ENCODE measurements around the gene SLC41A1.

The SLC41A1 gene

DNA sequence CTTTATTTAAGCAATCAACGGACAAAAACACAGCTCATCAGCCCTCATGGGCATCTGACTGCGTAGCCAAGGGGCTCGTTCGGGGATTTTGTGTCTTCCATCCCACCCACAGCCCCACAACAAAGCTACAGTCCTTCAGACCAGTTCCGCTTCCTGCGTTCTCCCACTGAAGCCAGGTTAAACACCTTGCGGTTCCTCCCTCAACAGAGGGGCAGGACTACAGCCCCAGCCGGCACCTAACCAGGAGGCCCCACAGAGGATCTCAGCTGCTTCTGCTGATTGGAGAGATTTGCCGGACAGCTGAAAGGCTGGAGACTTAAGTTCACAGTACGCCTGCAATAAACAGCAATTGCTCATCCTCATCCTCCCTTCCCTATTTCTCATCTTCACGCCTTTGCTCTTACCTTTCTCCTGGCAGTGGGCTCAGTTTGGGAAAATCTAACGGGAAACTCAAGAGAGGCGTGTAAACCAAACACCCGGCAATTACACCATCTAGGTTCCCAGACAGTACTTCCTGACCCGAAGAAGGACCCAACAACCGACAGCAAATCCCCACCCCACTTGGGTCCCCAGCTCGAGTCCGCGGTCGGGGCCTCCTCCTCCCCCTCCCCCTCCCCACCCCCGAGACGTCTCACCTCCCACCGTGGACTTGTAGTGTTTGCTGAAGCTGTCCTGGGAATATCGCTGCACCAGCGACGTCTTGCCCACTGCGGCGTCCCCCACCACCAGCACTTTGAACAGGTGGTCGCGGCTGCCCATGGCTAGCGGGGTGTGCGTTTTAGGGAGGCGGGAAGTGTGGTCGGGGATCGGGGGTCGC, 38.6 kb downstream of the SLC41A1 start:
- H3K36me3 Mint-ChIP-seq (ENCODE audit: low read depth): no peaks in the 10 kb centered on the region
- H3K4me3 Mint-ChIP-seq: peak overlapping the region; percentile 86 to 92 (median 89)
- TF ChIP-seq, protein P1, sequence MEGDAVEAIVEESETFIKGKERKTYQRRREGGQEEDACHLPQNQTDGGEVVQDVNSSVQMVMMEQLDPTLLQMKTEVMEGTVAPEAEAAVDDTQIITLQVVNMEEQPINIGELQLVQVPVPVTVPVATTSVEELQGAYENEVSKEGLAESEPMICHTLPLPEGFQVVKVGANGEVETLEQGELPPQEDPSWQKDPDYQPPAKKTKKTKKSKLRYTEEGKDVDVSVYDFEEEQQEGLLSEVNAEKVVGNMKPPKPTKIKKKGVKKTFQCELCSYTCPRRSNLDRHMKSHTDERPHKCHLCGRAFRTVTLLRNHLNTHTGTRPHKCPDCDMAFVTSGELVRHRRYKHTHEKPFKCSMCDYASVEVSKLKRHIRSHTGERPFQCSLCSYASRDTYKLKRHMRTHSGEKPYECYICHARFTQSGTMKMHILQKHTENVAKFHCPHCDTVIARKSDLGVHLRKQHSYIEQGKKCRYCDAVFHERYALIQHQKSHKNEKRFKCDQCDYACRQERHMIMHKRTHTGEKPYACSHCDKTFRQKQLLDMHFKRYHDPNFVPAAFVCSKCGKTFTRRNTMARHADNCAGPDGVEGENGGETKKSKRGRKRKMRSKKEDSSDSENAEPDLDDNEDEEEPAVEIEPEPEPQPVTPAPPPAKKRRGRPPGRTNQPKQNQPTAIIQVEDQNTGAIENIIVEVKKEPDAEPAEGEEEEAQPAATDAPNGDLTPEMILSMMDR (IDR thresholded peaks at IDR 0.05; ENCODE audit: unreplicated experiment in 3 of 3): no peak
- H3K4me1 Mint-ChIP-seq: peaks cover 10% of the 10 kb centered on the region
- H3K27ac Mint-ChIP-seq: peak overlapping the region in 2 of 3 experiments; percentile 3 to 49
- no peaks in the 10 kb centered on the region for H3K9me3 Mint-ChIP-seq
- peaks cover 59% of the 10 kb centered on the region for H3K27me3 Mint-ChIP-seq (ENCODE audit: low read depth)

GRCh38 chr1:205772607-205773032, 40.4 kb downstream of the SLC41A1 start:
- H3K4me3 Mint-ChIP-seq: peak overlapping the region in 2 of 3 experiments; percentile 36 to 47
- no peak overlapping the region for H3K27ac Mint-ChIP-seq
- peaks cover 53% of the 10 kb centered on the region for H3K27me3 Mint-ChIP-seq (ENCODE audit: low read depth)
- H3K4me1 Mint-ChIP-seq: peaks cover 10% of the 10 kb centered on the region
- H3K9me3 Mint-ChIP-seq: no peaks in the 10 kb centered on the region
- no peaks in the 10 kb centered on the region for H3K36me3 Mint-ChIP-seq (ENCODE audit: low read depth)
- TF ChIP-seq, protein P1 (IDR thresholded peaks at IDR 0.05; ENCODE audit: unreplicated experiment in 3 of 3): no peak

DNA sequence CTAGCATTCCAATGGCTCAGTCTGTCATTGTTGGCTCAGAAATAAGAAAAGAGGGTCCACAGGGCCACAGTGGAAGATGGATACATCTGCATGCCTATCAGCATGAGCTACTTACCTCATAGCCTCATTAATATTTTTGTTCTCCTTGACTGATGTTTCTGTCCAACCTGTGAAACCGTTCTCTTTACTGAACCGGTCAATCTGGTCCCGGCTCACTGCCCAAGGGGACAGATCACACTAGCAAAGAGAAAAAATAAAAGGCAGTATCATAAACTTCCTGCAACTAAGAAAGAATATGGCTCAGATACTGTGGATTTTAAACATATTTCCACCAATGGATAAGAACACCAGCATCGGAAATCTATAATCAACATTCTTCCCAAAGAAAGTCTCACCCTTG, 42.4 kb downstream of the SLC41A1 start:
- peaks cover 10% of the 10 kb centered on the region for H3K4me1 Mint-ChIP-seq
- peaks cover 47% of the 10 kb centered on the region for H3K27me3 Mint-ChIP-seq (ENCODE audit: low read depth)
- H3K4me3 Mint-ChIP-seq: no peak overlapping the region
- no peak overlapping the region for H3K27ac Mint-ChIP-seq
- TF ChIP-seq, protein P1 (IDR thresholded peaks at IDR 0.05; ENCODE audit: unreplicated experiment in 3 of 3): no peak
- H3K36me3 Mint-ChIP-seq (ENCODE audit: low read depth): no peaks in the 10 kb centered on the region
- no peaks in the 10 kb centered on the region for H3K9me3 Mint-ChIP-seq

DNA sequence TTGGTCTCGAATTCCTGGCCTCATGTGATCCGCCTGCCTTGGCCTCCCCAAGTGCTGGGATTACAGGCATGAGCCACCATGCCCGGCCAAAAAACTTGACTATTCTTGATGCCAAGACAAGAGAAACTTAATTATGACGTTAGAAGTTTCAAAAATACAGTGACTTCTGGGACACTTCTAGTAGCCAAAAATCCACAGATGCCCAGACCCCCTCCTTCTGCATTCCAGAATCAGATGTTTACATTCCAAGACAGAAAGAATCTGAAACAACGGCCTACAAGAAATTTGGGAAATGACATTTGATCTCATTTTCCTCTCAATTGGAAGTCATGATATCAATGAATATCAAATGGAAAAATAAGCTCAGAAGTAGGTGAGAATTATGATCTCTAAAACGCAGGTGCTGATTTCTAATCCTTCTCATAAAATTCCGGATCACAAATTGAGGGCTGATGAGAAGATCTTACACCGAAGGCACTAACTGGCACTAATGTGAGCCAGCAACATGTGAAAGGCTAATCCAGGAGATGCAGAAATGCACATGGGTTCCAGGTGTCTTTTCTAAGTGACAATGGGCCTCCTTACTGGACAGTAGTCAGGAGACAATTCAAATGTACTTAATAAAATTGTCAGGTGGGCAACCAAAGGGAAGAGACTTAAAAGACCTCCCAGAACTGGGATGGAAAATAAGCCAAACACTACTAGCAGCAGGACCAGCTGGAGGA, 43.2 kb downstream of the SLC41A1 start:
- Mint-ChIP-seq H3K27ac (no peak overlapping the region), H3K9me3 (no peaks in the 10 kb centered on the region), H3K4me3 (no peak overlapping the region), H3K27me3 (ENCODE audit: low read depth) (peaks cover 40% of the 10 kb centered on the region), H3K36me3 (ENCODE audit: low read depth) (no peaks in the 10 kb centered on the region), H3K4me1 (peaks cover 5% of the 10 kb centered on the region)
- TF ChIP-seq, protein P1 (IDR thresholded peaks at IDR 0.05; ENCODE audit: unreplicated experiment in 3 of 3): no peak

DNA sequence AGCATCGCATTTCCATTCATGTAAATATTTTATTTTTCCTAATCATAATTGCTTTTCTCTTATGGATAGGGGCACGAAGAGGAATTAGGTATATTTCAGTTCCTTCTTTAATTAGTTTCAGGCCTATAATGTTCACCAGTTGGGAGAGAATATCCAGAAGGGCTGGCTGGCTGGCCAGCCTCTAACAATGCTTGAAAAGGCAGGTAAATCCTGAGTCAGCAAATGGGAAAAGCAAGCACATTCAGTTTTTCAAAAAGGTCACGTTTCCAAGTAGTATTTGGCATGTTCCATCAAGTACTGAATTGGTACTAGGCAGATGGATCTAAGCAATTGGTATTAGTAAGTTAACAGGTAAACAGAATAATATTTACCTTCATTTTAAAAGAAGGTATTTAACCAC, 45.8 kb downstream of the SLC41A1 start:
- H3K36me3 Mint-ChIP-seq (ENCODE audit: low read depth): no peaks in the 10 kb centered on the region
- TF ChIP-seq, protein P1 (IDR thresholded peaks at IDR 0.05; ENCODE audit: unreplicated experiment in 3 of 3): no peak
- H3K4me1 Mint-ChIP-seq: no peaks in the 10 kb centered on the region
- H3K4me3 Mint-ChIP-seq: no peak overlapping the region
- H3K27ac Mint-ChIP-seq: no peak overlapping the region
- H3K9me3 Mint-ChIP-seq: no peaks in the 10 kb centered on the region
- peaks cover 16% of the 10 kb centered on the region for H3K27me3 Mint-ChIP-seq (ENCODE audit: low read depth)
